H1 (cell line): ENCODE measurements around the gene CADM1. TPM values are rescaled to one million over a fixed set of nuclear protein-coding genes. Genes with fewer than 3 reads are reported as not detected.

Experiments used
- CTCF ChIA-PET: fragments of 300-600 bp; sonication (Branson Sonifier 250); formaldehyde crosslinking; loops from one replicate; lab custom pipeline; 2021; ENCODE audit not compliant: partially characterized antibody; lab: Charles Lee
- POLR2A ChIA-PET: fragments of 300-600 bp; sonication (Branson Sonifier 250); formaldehyde crosslinking; loops from one replicate; lab custom pipeline; 2021; ENCODE audit warnings: inconsistent platforms; ENCODE audit not compliant: partially characterized antibody; lab: Charles Lee
- DNase-seq, 2 experiments: peaks; one replicate each; pipeline versions ENCODE4 v3.0.0 to v3.0.0-alpha.2; 2010 to 2022; ENCODE audit warnings: low spot score in 2 of 2, low read depth in 1 of 2, mixed read lengths in 1 of 2
- FAIRE-seq: peaks from 2 replicates; lab custom pipeline; 2011; peaks lifted over from hg19 to GRCh38; lab: Jason Lieb, UNC
- H2AFZ ChIP-seq: 2 replicates; pipeline ENCODE4 v1.8.1; 2012; ENCODE audit warnings: low read length, inconsistent platforms
- H2AK5ac ChIP-seq: 2 replicates; pipeline ENCODE4 v1.6.1; 2013; ENCODE audit warnings: low read depth, low read length
- H2BK120ac ChIP-seq: replicated peaks from 2 replicates; pipeline ENCODE3; 2013; ENCODE audit warnings: low read depth, low read length, inconsistent platforms
- H2BK12ac ChIP-seq: 2 replicates; pipeline ENCODE4 v1.6.1; 2013; ENCODE audit warnings: low read depth, low read length
- H2BK15ac ChIP-seq: 2 replicates; pipeline ENCODE4 v1.6.1; 2013; ENCODE audit warnings: low read length
- H2BK20ac ChIP-seq: 2 replicates; pipeline ENCODE4 v1.6.1; 2013; ENCODE audit warnings: low read length
- H2BK5ac ChIP-seq: 2 replicates; pipeline ENCODE4 v1.6.1; 2013; ENCODE audit warnings: low read depth, low read length
- H3K14ac ChIP-seq: 2 replicates; pipeline ENCODE4 v1.6.1; 2013; ENCODE audit warnings: inconsistent platforms; ENCODE audit not compliant: insufficient read length
- H3K18ac ChIP-seq: 2 replicates; pipeline ENCODE4 v1.6.1; 2013; ENCODE audit warnings: low read length; ENCODE audit errors: extremely low read depth
- H3K23ac ChIP-seq: 2 replicates; pipeline ENCODE4 v1.6.1; 2013; ENCODE audit warnings: inconsistent platforms; ENCODE audit not compliant: insufficient read length
- H3K23me2 ChIP-seq: 2 replicates; pipeline ENCODE4 v1.6.1; 2013; ENCODE audit warnings: low read depth, low read length
- H3K27ac ChIP-seq: 2 replicates; pipeline ENCODE4 v1.6.1; 2011; ENCODE audit warnings: low read depth, low read length, inconsistent platforms
- H3K27me3 ChIP-seq, 4 experiments: replicated peaks in 1 of 4; 1 replicate in 1 of 4; 2 replicates in 3 of 4; pipeline versions ENCODE4 v1.6.1 to v1.8.1; 2011 to 2013; ENCODE audit warnings: low read length in 3 of 4, mild to moderate bottlenecking in 3 of 4, inconsistent platforms in 2 of 4, mixed read lengths in 2 of 4, moderate library complexity in 1 of 4; ENCODE audit not compliant: control insufficient read depth in 3 of 4, insufficient read depth in 3 of 4; ENCODE audit errors: extremely low read depth in 1 of 4
- H3K36me3 ChIP-seq, 4 experiments: 2 replicates each; pipeline versions ENCODE4 v1.6.1 to v1.8.1; 2011 to 2013; ENCODE audit warnings: mild to moderate bottlenecking in 4 of 4, low read length in 3 of 4, moderate library complexity in 2 of 4, control low read depth in 1 of 4, inconsistent platforms in 1 of 4; ENCODE audit not compliant: insufficient read depth in 4 of 4, control insufficient read depth in 2 of 4
- H3K4ac ChIP-seq: replicated peaks from 2 replicates; pipeline ENCODE3; 2013; ENCODE audit warnings: low read length, low read depth, mixed read lengths, inconsistent platforms; ENCODE audit not compliant: insufficient read length
- H3K4me1 ChIP-seq, 4 experiments: replicated peaks in 1 of 4; 1 replicate in 1 of 4; 2 replicates in 3 of 4; pipeline versions ENCODE4 v1.6.1 to v1.8.1; 2011 to 2013; ENCODE audit warnings: low read length in 3 of 4, inconsistent platforms in 2 of 4, mixed read lengths in 1 of 4; ENCODE audit not compliant: insufficient read depth in 4 of 4, control insufficient read depth in 3 of 4
- H3K4me2 ChIP-seq, 2 experiments: 2 replicates each; pipeline versions ENCODE4 v1.6.1 to v1.8.1; 2011 to 2013; ENCODE audit warnings: low read depth in 2 of 2, low read length in 2 of 2, control low read depth in 1 of 2, inconsistent platforms in 1 of 2, mild to moderate bottlenecking in 1 of 2; ENCODE audit not compliant: insufficient read depth in 1 of 2
- H3K4me3 ChIP-seq, 4 experiments: fragments of 200-600, 300-600 bp in 1 of 4; sonication (generic), shearing (Covaris generic), sonication (Bioruptor Twin) in 1 of 4; 2 replicates each; pipeline versions ENCODE4 v1.5.1 to v1.8.1; 2011 to 2016; ENCODE audit warnings: low read length in 4 of 4, low read depth in 3 of 4, control low read depth in 2 of 4, inconsistent platforms in 2 of 4, mild to moderate bottlenecking in 2 of 4, mixed read lengths in 1 of 4, moderate library complexity in 1 of 4; ENCODE audit not compliant: insufficient read depth in 2 of 4; ENCODE audit errors: extremely low read depth in 1 of 4
- H3K56ac ChIP-seq: replicated peaks from 2 replicates; pipeline ENCODE3; 2013; ENCODE audit warnings: low read depth, mild to moderate bottlenecking, mixed read lengths, low read length, inconsistent platforms; ENCODE audit not compliant: insufficient read length
- H3K79me1 ChIP-seq: 2 replicates; pipeline ENCODE4 v1.6.1; 2013; ENCODE audit warnings: low read depth, low read length, control low read depth
- H3K79me2 ChIP-seq, 2 experiments: 2 replicates each; pipeline versions ENCODE4 v1.6.1 to v1.8.1; 2012 to 2013; ENCODE audit warnings: low read length in 2 of 2, mild to moderate bottlenecking in 2 of 2, inconsistent platforms in 1 of 2; ENCODE audit not compliant: insufficient read depth in 2 of 2, control insufficient read depth in 1 of 2
- H3K9ac ChIP-seq, 4 experiments: replicated peaks in 1 of 4; 1 replicate in 1 of 4; 2 replicates in 3 of 4; pipeline versions ENCODE4 v1.6.1 to v1.8.1; 2011 to 2013; ENCODE audit warnings: low read depth in 3 of 4, low read length in 3 of 4, control low read depth in 2 of 4, mild to moderate bottlenecking in 2 of 4, moderate library complexity in 2 of 4, inconsistent platforms in 1 of 4; ENCODE audit errors: extremely low read depth in 1 of 4
- H3K9me3 ChIP-seq, 2 experiments: 2 replicates each; pipeline versions ENCODE4 v1.6.1 to v1.8.1; 2012 to 2013; ENCODE audit warnings: mild to moderate bottlenecking in 2 of 2, moderate library complexity in 2 of 2, control low read depth in 1 of 2, inconsistent platforms in 1 of 2, low read depth in 1 of 2, low read length in 1 of 2, mixed read lengths in 1 of 2; ENCODE audit not compliant: insufficient read depth in 2 of 2
- H4K20me1 ChIP-seq, 2 experiments: replicated peaks in 1 of 2; 2 replicates each; pipeline versions ENCODE3 to v1.8.1; 2011 to 2013; ENCODE audit warnings: inconsistent platforms in 2 of 2, low read length in 2 of 2, mild to moderate bottlenecking in 1 of 2; ENCODE audit not compliant: insufficient read depth in 2 of 2, control insufficient read depth in 1 of 2
- H4K5ac ChIP-seq: 2 replicates; pipeline ENCODE4 v1.6.1; 2013; ENCODE audit warnings: low read length, low read depth, mixed read lengths, inconsistent platforms; ENCODE audit not compliant: insufficient read length
- H4K8ac ChIP-seq: 2 replicates; pipeline ENCODE4 v1.8.0; 2013; ENCODE audit warnings: mild to moderate bottlenecking, moderate library complexity, low read length, inconsistent platforms; ENCODE audit not compliant: insufficient read depth; ENCODE audit errors: extremely low read depth
- H4K91ac ChIP-seq: replicated peaks from 2 replicates; pipeline ENCODE3; 2013; ENCODE audit warnings: low read length, mixed read lengths, inconsistent platforms; ENCODE audit not compliant: insufficient read length
- BCL11A ChIP-seq, 2 experiments: IDR thresholded peaks; one replicate each; pipeline ENCODE4 v1.6.1; 2011; ENCODE audit warnings: low read depth in 2 of 2, low read length in 2 of 2, mild to moderate bottlenecking in 2 of 2
- CBX5 ChIP-seq: fragments of 300-800, 300-1000 bp; sonication (generic); IDR thresholded peaks from 2 replicates; pipeline ENCODE4 v1.7.1; 2016; ENCODE audit warnings: antibody characterized with exemption, low read length, low read depth
- CTBP2 ChIP-seq: IDR thresholded peaks from 2 replicates; pipeline ENCODE4 v1.7.0; 2011; ENCODE audit warnings: borderline replicate concordance, mild to moderate bottlenecking, moderate library complexity, mixed read lengths, low read length; ENCODE audit not compliant: insufficient read depth, insufficient read length
- EP300 ChIP-seq, 2 experiments: IDR thresholded peaks; 1 replicate in 1 of 2; 2 replicates in 1 of 2; pipeline ENCODE4 v1.6.1; 2011 to 2012; ENCODE audit warnings: low read depth in 2 of 2, low read length in 2 of 2, mild to moderate bottlenecking in 2 of 2, borderline replicate concordance in 1 of 2, inconsistent platforms in 1 of 2, moderate library complexity in 1 of 2
- HDAC2 ChIP-seq, 2 experiments: fragments of 300-600 bp in 1 of 2; sonication (generic) in 1 of 2; IDR thresholded peaks; 2 replicates each; pipeline ENCODE4 v1.6.1; 2011 to 2012; ENCODE audit warnings: low read depth in 2 of 2, low read length in 2 of 2, mild to moderate bottlenecking in 2 of 2, moderate library complexity in 2 of 2, borderline replicate concordance in 1 of 2, inconsistent platforms in 1 of 2
- HDAC6 ChIP-seq: IDR thresholded peaks from one replicate; pipeline ENCODE4 v1.7.1; 2012; ENCODE audit warnings: low read depth, mild to moderate bottlenecking, inconsistent platforms, low read length, moderate library complexity
- KDM4A ChIP-seq: IDR thresholded peaks from one replicate; pipeline ENCODE4 v1.7.1; 2012; ENCODE audit warnings: low read depth, mild to moderate bottlenecking, moderate library complexity, low read length, inconsistent platforms; ENCODE audit not compliant: severe bottlenecking
- PHF8 ChIP-seq: fragments of 200-600 bp; sonication (generic); conservative IDR thresholded peaks from 2 replicates; pipeline ENCODE4 v1.7.1; 2012; ENCODE audit warnings: low read depth, mild to moderate bottlenecking, inconsistent platforms, low read length, moderate library complexity
- POU5F1 ChIP-seq: IDR thresholded peaks from 2 replicates; pipeline ENCODE4 v1.6.1; 2011; ENCODE audit warnings: low read depth, mild to moderate bottlenecking, low read length, moderate library complexity
- RNF2 ChIP-seq: fragments of 200-900, 300-1000 bp; sonication (generic); IDR thresholded peaks from 2 replicates; pipeline ENCODE4 v1.7.1; 2016; ENCODE audit warnings: borderline replicate concordance, low read depth, mild to moderate bottlenecking, antibody characterized with exemption, low read length; ENCODE audit not compliant: poor library complexity, severe bottlenecking; ENCODE audit errors: missing control alignments
- SAP30 ChIP-seq: fragments of 300-600 bp; sonication (generic); IDR thresholded peaks from 2 replicates; pipeline ENCODE4 v1.7.1; 2012; ENCODE audit warnings: low read length, moderate library complexity, mild to moderate bottlenecking, inconsistent platforms; ENCODE audit not compliant: insufficient read depth, insufficient replicate concordance
- TAF1 ChIP-seq: IDR thresholded peaks from 2 replicates; pipeline ENCODE4 v1.6.1; 2011; ENCODE audit warnings: mild to moderate bottlenecking, low read depth, low read length
- WGBS, 2 experiments: shearing (Covaris generic) in 1 of 2; methylation state at CpG; one replicate each; pipeline versions ENCODE4 v1.1.6 to v1.1.7; 2013 to 2015; ENCODE audit warnings: low lambda C conversion rate in 2 of 2, mixed read lengths in 2 of 2, inconsistent platforms in 1 of 2, low coverage in 1 of 2, missing lambda C conversion rate in 1 of 2; ENCODE audit not compliant: insufficient replicate concordance in 2 of 2, insufficient coverage in 1 of 2, insufficient read length in 1 of 2; ENCODE audit errors: extremely low coverage in 1 of 2, missing lambda C conversion rate in 1 of 2; 5-methylcytosine and 5-hydroxymethylcytosine counted together
- polyA plus RNA-seq, 7 experiments: library from polyadenylated mRNA; depleted of rRNA in 3 of 7; stranded (reverse) in 5 of 7; unstranded in 2 of 7; fragments of >200 nt in 5 of 7; fragments of 200-250 nt in 2 of 7; gene quantifications; 1 replicate in 5 of 7; 2 replicates in 1 of 7; 4 replicates in 1 of 7; pipeline versions ENCODE4 v1.2.1 to v1.2.3, GENCODE V29; 2011 to 2013; ENCODE audit warnings: missing spikeins in 2 of 7, mixed read lengths in 2 of 7
- total RNA-seq: library from RNA; stranded (reverse); fragmentation: NEBNext Ultra II Directional; extraction: Animal tissue kit (Norgen Biotek cat#: 25700); gene quantifications from 2 replicates; pipeline ENCODE4 v1.2.1, GENCODE V29; 2021

CADM1 gene
- total and polyA plus RNA-seq, 2 of the 8 experiments (the other 6 are each of a cell fraction or from before 2014, with no cell fraction given), result 8.3 to 25.3 TPM

DNA sequence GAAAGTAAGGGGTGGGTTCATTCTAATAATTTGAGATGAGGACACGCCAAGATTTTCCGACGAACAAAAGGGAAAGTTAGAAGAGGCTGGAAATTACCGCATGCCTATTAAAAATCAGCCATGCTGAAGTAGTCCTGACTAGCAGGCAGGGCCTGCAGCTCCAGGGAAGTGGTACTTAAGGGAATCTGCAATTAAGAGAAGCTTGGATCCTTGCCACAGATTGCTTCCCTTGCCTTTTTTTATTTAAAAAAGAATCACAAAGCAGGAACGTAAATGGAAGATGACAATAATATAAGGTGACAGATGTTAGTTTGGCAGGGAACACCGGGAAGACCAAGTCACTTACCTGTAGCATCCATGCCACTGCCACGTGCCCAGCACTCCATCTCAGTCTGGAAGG lies 359.3 kb downstream of the CADM1 start:
- Histone ChIP-seq H2AFZ (no peak overlapping the region), H4K5ac (no peak overlapping the region), H3K27me3 (no peaks in the 10 kb centered on the region), H3K79me1 (peaks cover 2% of the 10 kb centered on the region; the same call in 1 of the 2 replicates), H3K9ac (no peak overlapping the region), H3K23me2 (peaks cover 22% of the 10 kb centered on the region; the same call in 1 of the 2 replicates), H2BK15ac (no peak overlapping the region), H2AK5ac (no peak overlapping the region), H3K56ac (no peak overlapping the region), H2BK120ac (no peak overlapping the region), H2BK20ac (no peak overlapping the region), H3K4me1 (peaks cover 0 to 3% (median 0%) of the 10 kb centered on the region in 4 experiments; a peak in 1 of 7 replicates), H4K20me1 (peaks cover 0 to 10% of the 10 kb centered on the region in 2 experiments), H3K4me2 (no peak overlapping the region), H3K36me3 (no peaks in the 10 kb centered on the region), H3K4me3 (no peak overlapping the region), H3K23ac (no peak overlapping the region), H4K8ac (no peak overlapping the region), H3K4ac (no peak overlapping the region), H3K79me2 (no peaks in the 10 kb centered on the region), H4K91ac (no peak overlapping the region), H2BK5ac (no peak overlapping the region), H3K18ac (no peak overlapping the region; the same call in 1 of the 2 replicates), H2BK12ac (no peak overlapping the region), H3K9me3 (no peaks in the 10 kb centered on the region), H3K14ac (no peak overlapping the region), H3K27ac (no peak overlapping the region)
- CTCF ChIA-PET, result interaction anchor here (0.6 to 1.7 kb wide), 3 partner anchors 12 to 98 kb away, joined by 3 to 5 read pairs (median 4); no protein-coding TSS in a partner anchor
- no peak for DNase-seq
- FAIRE-seq, result no peak
- WGBS, 2 experiments, result 88% methylated on average over 7 of the region's 7 CpGs; no CpG with 5 or more reads in 1 of the 2 experiments
- POLR2A ChIA-PET, result no interaction called here
- no peak for TF ChIP-seq SAP30
- no peak for TF ChIP-seq CBX5
- TF ChIP-seq CTBP2, result no peak
- TF ChIP-seq HDAC6, result no peak
- no peak for TF ChIP-seq KDM4A
- no peak for TF ChIP-seq RNF2
- TF ChIP-seq PHF8, result no peak
- TF ChIP-seq EP300 (IDR thresholded peaks at IDR 0.05; ENCODE audit: borderline replicate concordance in 1 of 2, low read depth in 2 of 2, low read length in 2 of 2), result no peak
- no peak for TF ChIP-seq HDAC2 (IDR thresholded peaks at IDR 0.05; ENCODE audit: borderline replicate concordance in 1 of 2, low read depth in 2 of 2, low read length in 2 of 2)
- TF ChIP-seq POU5F1, result no peak
- TF ChIP-seq TAF1, result no peak
- TF ChIP-seq BCL11A (IDR thresholded peaks at IDR 0.05; ENCODE audit: low read depth in 2 of 2, low read length in 2 of 2), result no peak
